ENCODE measurements around the gene SIN3A. TPM values are rescaled to one million over a fixed set of nuclear protein-coding genes. Genes with fewer than 3 reads are reported as not detected.

The SIN3A gene
- total and polyA plus RNA-seq, 9 of the 15 experiments (the other 6 are each of a cell fraction or from before 2014, with no cell fraction given): 11.1 to 70.3 (median 25.3) TPM

DNA sequence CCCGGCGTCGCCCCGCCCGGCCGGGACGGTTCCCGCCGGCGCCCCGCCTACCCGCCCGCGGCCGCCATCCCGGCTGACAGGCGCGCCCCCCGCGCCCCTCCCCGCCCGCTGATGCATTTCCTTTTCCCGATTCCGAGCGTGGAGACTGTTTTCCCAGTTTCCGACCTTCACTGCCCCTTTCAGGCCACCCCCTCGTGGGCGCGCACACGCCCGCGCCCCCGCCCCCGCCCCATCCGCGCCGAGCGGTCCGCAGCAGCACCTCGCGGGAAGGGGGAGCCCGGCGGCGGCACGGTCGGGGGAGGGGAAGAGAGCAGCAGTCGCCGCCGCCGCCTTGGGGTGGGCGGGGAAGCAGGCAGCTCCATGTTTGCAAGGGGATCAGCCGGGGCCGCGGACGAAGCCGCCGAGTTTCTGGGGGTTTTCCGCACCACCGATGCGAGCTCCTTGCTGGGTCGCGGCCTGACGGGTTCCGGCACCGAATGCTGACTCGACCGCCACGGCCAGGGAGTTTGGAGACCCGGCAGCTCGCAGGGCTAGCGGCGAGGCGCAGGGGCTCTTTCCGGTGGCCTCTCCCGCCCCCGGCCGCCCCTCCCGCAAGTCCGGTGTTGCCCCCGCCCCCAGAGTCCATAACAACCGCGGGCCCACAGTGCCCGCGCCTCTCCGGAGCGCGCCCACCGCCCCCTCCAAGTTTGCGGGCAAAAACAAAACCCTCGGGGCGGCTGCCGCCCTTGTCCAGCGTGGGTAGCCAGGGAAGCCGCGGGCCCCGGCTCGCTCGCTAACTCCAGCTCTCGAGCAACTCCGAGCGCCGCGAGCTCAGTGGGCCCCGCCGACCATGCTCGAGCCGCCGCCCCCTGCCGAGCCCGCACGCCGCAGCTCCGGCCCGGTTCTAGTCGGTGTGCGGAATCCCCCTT lies 3.2 kb upstream of the SIN3A start (continued):
- TF ChIP-seq, protein P1, sequence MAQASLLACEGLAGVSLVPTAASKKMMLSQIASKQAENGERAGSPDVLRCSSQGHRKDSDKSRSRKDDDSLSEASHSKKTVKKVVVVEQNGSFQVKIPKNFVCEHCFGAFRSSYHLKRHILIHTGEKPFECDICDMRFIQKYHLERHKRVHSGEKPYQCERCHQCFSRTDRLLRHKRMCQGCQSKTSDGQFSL (CRISPR knock-in tag; IDR thresholded peaks at IDR 0.05): no peak
- TF ChIP-seq, protein P1 (tag; IDR thresholded peaks at IDR 0.05): no peak; a peak in 1 of 4 replicates
- TF ChIP-seq XRCC4 (IDR thresholded peaks at IDR 0.05; ENCODE audit: extremely low read depth, insufficient read depth, insufficient read length) (no peak), KDM5B (IDR thresholded peaks at IDR 0.05; ENCODE audit: insufficient replicate concordance, low read depth, low read length) (no peak), ZNF76 (CRISPR knock-in tag; IDR thresholded peaks at IDR 0.05; ENCODE audit: borderline replicate concordance) (no peak), SAFB2 (IDR thresholded peaks at IDR 0.05; ENCODE audit: borderline replicate concordance, low read depth, low read length, severe bottlenecking) (no peak), SOX6 (IDR thresholded peaks at IDR 0.05) (no peak), ZNF57 (CRISPR knock-in tag; IDR thresholded peaks at IDR 0.05) (no peak), KAT2B (IDR thresholded peaks at IDR 0.05; ENCODE audit: low read depth, low read length) (no peak), ZNF644 (tag; IDR thresholded peaks at IDR 0.05; ENCODE audit: low read depth) (no peak), ZNF174 (CRISPR knock-in tag; IDR thresholded peaks at IDR 0.05) (no peak), POLR2G (IDR thresholded peaks at IDR 0.05; ENCODE audit: low read depth, low read length) (peak; percentile 71), ILF3 (IDR thresholded peaks at IDR 0.05; ENCODE audit: borderline replicate concordance) (no peak), ZNF444 (CRISPR knock-in tag; IDR thresholded peaks at IDR 0.05) (no peak), CREBBP (IDR thresholded peaks at IDR 0.05; ENCODE audit: low read depth, low read length) (no peak), SRSF3 (IDR thresholded peaks at IDR 0.05; ENCODE audit: insufficient read depth, low read length) (no peak), ZNF212 (CRISPR knock-in tag; IDR thresholded peaks at IDR 0.05) (no peak)
- TF ChIP-seq, protein P2, sequence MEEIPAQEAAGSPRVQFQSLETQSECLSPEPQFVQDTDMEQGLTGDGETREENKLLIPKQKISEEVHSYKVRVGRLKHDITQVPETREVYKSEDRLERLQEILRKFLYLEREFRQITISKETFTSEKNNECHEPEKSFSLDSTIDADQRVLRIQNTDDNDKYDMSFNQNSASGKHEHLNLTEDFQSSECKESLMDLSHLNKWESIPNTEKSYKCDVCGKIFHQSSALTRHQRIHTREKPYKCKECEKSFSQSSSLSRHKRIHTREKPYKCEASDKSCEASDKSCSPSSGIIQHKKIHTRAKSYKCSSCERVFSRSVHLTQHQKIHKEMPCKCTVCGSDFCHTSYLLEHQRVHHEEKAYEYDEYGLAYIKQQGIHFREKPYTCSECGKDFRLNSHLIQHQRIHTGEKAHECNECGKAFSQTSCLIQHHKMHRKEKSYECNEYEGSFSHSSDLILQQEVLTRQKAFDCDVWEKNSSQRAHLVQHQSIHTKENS (CRISPR knock-in tag; IDR thresholded peaks at IDR 0.05): no peak
- TF ChIP-seq, protein P3, sequence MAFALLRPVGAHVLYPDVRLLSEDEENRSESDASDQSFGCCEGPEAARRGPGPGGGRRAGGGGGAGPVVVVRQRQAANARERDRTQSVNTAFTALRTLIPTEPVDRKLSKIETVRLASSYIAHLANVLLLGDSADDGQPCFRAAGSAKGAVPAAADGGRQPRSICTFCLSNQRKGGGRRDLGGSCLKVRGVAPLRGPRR (CRISPR knock-in tag; IDR thresholded peaks at IDR 0.05): no peak
- TF ChIP-seq, protein P4, sequence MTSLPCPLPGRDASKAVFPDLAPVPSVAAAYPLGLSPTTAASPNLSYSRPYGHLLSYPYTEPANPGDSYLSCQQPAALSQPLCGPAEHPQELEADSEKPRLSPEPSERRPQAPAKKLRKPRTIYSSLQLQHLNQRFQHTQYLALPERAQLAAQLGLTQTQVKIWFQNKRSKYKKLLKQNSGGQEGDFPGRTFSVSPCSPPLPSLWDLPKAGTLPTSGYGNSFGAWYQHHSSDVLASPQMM (CRISPR knock-in tag; IDR thresholded peaks at IDR 0.05): no peak
- TF ChIP-seq, protein P5, sequence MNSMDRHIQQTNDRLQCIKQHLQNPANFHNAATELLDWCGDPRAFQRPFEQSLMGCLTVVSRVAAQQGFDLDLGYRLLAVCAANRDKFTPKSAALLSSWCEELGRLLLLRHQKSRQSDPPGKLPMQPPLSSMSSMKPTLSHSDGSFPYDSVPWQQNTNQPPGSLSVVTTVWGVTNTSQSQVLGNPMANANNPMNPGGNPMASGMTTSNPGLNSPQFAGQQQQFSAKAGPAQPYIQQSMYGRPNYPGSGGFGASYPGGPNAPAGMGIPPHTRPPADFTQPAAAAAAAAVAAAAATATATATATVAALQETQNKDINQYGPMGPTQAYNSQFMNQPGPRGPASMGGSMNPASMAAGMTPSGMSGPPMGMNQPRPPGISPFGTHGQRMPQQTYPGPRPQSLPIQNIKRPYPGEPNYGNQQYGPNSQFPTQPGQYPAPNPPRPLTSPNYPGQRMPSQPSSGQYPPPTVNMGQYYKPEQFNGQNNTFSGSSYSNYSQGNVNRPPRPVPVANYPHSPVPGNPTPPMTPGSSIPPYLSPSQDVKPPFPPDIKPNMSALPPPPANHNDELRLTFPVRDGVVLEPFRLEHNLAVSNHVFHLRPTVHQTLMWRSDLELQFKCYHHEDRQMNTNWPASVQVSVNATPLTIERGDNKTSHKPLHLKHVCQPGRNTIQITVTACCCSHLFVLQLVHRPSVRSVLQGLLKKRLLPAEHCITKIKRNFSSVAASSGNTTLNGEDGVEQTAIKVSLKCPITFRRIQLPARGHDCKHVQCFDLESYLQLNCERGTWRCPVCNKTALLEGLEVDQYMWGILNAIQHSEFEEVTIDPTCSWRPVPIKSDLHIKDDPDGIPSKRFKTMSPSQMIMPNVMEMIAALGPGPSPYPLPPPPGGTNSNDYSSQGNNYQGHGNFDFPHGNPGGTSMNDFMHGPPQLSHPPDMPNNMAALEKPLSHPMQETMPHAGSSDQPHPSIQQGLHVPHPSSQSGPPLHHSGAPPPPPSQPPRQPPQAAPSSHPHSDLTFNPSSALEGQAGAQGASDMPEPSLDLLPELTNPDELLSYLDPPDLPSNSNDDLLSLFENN (IDR thresholded peaks at IDR 0.05; ENCODE audit: low read depth in 2 of 2, low read length in 2 of 2): no peak

Measured in K562 (cell line).